ENCODE data around the gene PALM. TPM values are rescaled to one million over a fixed set of nuclear protein-coding genes. Genes with fewer than 3 reads are reported as not detected.

Gene PALM
- total and polyA plus RNA-seq, 10 of the 15 experiments (the other 5 are each of a cell fraction or from before 2014, with no cell fraction given), result 0.09 to 0.95 (median 0.23) TPM; not detected in 2

- Histone ChIP-seq H3K4me3 (no peak overlapping the region), H3K36me3 (ENCODE audit: control insufficient read depth in 2 of 2, insufficient read depth in 2 of 2, low read length in 1 of 2) (no peaks in the 10 kb centered on the region), H3K9ac (ENCODE audit: control insufficient read depth, insufficient read depth, low read length) (no peak overlapping the region), H4K20me1 (ENCODE audit: control insufficient read depth, insufficient read depth) (no peaks in the 10 kb centered on the region), H3K4me2 (ENCODE audit: control insufficient read depth, insufficient read depth) (no peak overlapping the region), H3K4me1 (ENCODE audit: control insufficient read depth, insufficient read depth, low read length) (peaks cover 5% of the 10 kb centered on the region), H3K79me2 (ENCODE audit: control insufficient read depth, insufficient read depth, low read length) (no peaks in the 10 kb centered on the region), H3K27me3 (replicated peaks in 1 of 2; ENCODE audit: control insufficient read depth in 2 of 2, insufficient read depth in 2 of 2, low read length in 1 of 2) (no peaks in the 10 kb centered on the region), H2AFZ (ENCODE audit: control insufficient read depth, low read depth, low read length) (no peak overlapping the region), H3K9me3 (replicated peaks; ENCODE audit: control insufficient read depth, insufficient read depth, low read length) (no peaks in the 10 kb centered on the region), H3K27ac (ENCODE audit: control insufficient read depth, insufficient read depth) (no peak overlapping the region)
- DNase-seq (ENCODE audit: low read depth, low spot score) (no peak), ATAC-seq (no peak), FAIRE-seq (no peak)
- ChIA-PET POLR2A (no interaction called here), RAD21 (ENCODE audit: unreplicated experiment) (no interaction called here), SMC1A (ENCODE audit: uncharacterized antibody, unreplicated experiment) (no interaction called here), CTCF (no interaction called here)
- intact Hi-C loops (cut with micrococcal nuclease; ENCODE audit: unreplicated experiment), result no loop called here
- no peak for TF ChIP-seq ATF3 (IDR thresholded peaks at IDR 0.05; ENCODE audit: borderline replicate concordance, extremely low read depth, low read depth, low read length)
- TF ChIP-seq HDGF (IDR thresholded peaks at IDR 0.05), result no peak
- no peak for TF ChIP-seq BRCA1 (IDR thresholded peaks at IDR 0.05; ENCODE audit: low read depth, low read length)
- no peak for TF ChIP-seq HSF1 (IDR thresholded peaks at IDR 0.05; ENCODE audit: low read depth, low read length)
- TF ChIP-seq NFIC (IDR thresholded peaks at IDR 0.05; ENCODE audit: low read depth, low read length), result no peak
- TF ChIP-seq PAX5 (IDR thresholded peaks at IDR 0.05; ENCODE audit: borderline replicate concordance, low read depth, low read length), result no peak
- TF ChIP-seq YY1 (IDR thresholded peaks at IDR 0.05; ENCODE audit: low read depth, low read length), result no peak
- BruUV-seq (replicated peaks), result no TSS peak
- WGBS (ENCODE audit: insufficient coverage, insufficient replicate concordance, low lambda C conversion rate, missing lambda C conversion rate), result 58% methylated on average over 27 of the region's 32 CpGs
- in situ Hi-C loops (cut with MboI), result no loop called here
Measured at GRCh38 chr19:736125-736524, 27.4 kb downstream of the PALM start.
